ENCODE results near the gene SCGB1A1. TPM values are rescaled to one million over a fixed set of nuclear protein-coding genes. Genes with fewer than 3 reads are reported as not detected.

SCGB1A1 gene
- polyA plus RNA-seq, 1 of the 3 experiments (the other 2 are of a cell fraction), result not detected

- Histone ChIP-seq H3K9me3 (no peaks in the 10 kb centered on the region), H4K20me1 (ENCODE audit: insufficient read depth) (no peaks in the 10 kb centered on the region), H3K4me2 (no peak overlapping the region), H3K27me3 (ENCODE audit: insufficient read depth) (no peaks in the 10 kb centered on the region), H3K4me1 (ENCODE audit: control insufficient read depth in 1 of 2, insufficient read depth in 2 of 2, low read depth in 1 of 2, low read length in 1 of 2) (peaks cover 0 to 5% of the 10 kb centered on the region in 2 experiments; a peak in 1 of 4 replicates), H3K4me3 (ENCODE audit: low read depth in 2 of 2, low read length in 1 of 2) (no peak overlapping the region), H3F3A (replicated peaks; ENCODE audit: insufficient read depth) (no peaks in the 10 kb centered on the region), H3K36me3 (replicated peaks in 1 of 2; ENCODE audit: control insufficient read depth in 1 of 2, insufficient read depth in 2 of 2, low read length in 1 of 2) (no peaks in the 10 kb centered on the region), H3K27ac (ENCODE audit: low read depth in 2 of 2, low read length in 1 of 2) (no peak overlapping the region), H3K79me2 (ENCODE audit: insufficient read depth) (no peaks in the 10 kb centered on the region), H3K9ac (no peak overlapping the region), H3K9me2 (no peaks in the 10 kb centered on the region), H2AFZ (ENCODE audit: low read depth) (no peak overlapping the region)
- ChIA-PET POLR2A (no interaction called here), CTCF (interaction anchor here (1.2 to 8.5 kb wide), 7 partner anchors 8 to 170 kb away, joined by 3 to 195 read pairs (median 5); no protein-coding TSS in a partner anchor)
- TF ChIP-seq YY1 (IDR thresholded peaks at IDR 0.05; ENCODE audit: low read depth) (no peak), EZH2phosphoT487 (IDR thresholded peaks at IDR 0.05; ENCODE audit: borderline replicate concordance, low read depth) (no peak)
- 0% methylated on average over 1 of the region's 5 CpGs for WGBS (ENCODE audit: low lambda C conversion rate)
- DNase-seq, result no peak
These were observed 28.6 kb upstream of the SCGB1A1 start for GRCh38 chr11:62390237-62390636.

- Histone ChIP-seq H4K20me1 (ENCODE audit: insufficient read depth) (no peaks in the 10 kb centered on the region), H3K4me2 (no peak overlapping the region), H3K27ac (ENCODE audit: low read depth in 2 of 2, low read length in 1 of 2) (no peak overlapping the region), H3K27me3 (ENCODE audit: insufficient read depth) (no peaks in the 10 kb centered on the region), H2AFZ (ENCODE audit: low read depth) (no peak overlapping the region), H3K9me3 (no peaks in the 10 kb centered on the region), H3K79me2 (ENCODE audit: insufficient read depth) (no peaks in the 10 kb centered on the region), H3K36me3 (replicated peaks in 1 of 2; ENCODE audit: control insufficient read depth in 1 of 2, insufficient read depth in 2 of 2, low read length in 1 of 2) (no peaks in the 10 kb centered on the region), H3K4me3 (ENCODE audit: low read depth in 2 of 2, low read length in 1 of 2) (no peak overlapping the region), H3K9me2 (no peaks in the 10 kb centered on the region), H3F3A (replicated peaks; ENCODE audit: insufficient read depth) (no peaks in the 10 kb centered on the region), H3K4me1 (ENCODE audit: control insufficient read depth in 1 of 2, insufficient read depth in 2 of 2, low read depth in 1 of 2, low read length in 1 of 2) (peaks cover 0 to 8% of the 10 kb centered on the region in 2 experiments; a peak in 1 of 4 replicates), H3K9ac (no peak overlapping the region)
- ChIA-PET POLR2A (no interaction called here), CTCF (interaction anchor here (1.2 to 8.5 kb wide), 6 partner anchors 8 to 170 kb away, joined by 3 to 195 read pairs (median 6); no protein-coding TSS in a partner anchor)
- TF ChIP-seq, protein P1, sequence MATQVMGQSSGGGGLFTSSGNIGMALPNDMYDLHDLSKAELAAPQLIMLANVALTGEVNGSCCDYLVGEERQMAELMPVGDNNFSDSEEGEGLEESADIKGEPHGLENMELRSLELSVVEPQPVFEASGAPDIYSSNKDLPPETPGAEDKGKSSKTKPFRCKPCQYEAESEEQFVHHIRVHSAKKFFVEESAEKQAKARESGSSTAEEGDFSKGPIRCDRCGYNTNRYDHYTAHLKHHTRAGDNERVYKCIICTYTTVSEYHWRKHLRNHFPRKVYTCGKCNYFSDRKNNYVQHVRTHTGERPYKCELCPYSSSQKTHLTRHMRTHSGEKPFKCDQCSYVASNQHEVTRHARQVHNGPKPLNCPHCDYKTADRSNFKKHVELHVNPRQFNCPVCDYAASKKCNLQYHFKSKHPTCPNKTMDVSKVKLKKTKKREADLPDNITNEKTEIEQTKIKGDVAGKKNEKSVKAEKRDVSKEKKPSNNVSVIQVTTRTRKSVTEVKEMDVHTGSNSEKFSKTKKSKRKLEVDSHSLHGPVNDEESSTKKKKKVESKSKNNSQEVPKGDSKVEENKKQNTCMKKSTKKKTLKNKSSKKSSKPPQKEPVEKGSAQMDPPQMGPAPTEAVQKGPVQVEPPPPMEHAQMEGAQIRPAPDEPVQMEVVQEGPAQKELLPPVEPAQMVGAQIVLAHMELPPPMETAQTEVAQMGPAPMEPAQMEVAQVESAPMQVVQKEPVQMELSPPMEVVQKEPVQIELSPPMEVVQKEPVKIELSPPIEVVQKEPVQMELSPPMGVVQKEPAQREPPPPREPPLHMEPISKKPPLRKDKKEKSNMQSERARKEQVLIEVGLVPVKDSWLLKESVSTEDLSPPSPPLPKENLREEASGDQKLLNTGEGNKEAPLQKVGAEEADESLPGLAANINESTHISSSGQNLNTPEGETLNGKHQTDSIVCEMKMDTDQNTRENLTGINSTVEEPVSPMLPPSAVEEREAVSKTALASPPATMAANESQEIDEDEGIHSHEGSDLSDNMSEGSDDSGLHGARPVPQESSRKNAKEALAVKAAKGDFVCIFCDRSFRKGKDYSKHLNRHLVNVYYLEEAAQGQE (IDR thresholded peaks at IDR 0.05; ENCODE audit: low read depth, low read length), result no peak
- no peak for TF ChIP-seq RAD21 (IDR thresholded peaks at IDR 0.05; ENCODE audit: low read length)
- TF ChIP-seq RCOR1 (IDR thresholded peaks at IDR 0.05; ENCODE audit: low read length), result no peak
- no peak for TF ChIP-seq CTCF (IDR thresholded peaks at IDR 0.05)
- no peak for TF ChIP-seq ZBTB33 (IDR thresholded peaks at IDR 0.05; ENCODE audit: borderline replicate concordance, low read depth)
- TF ChIP-seq RFX5 (IDR thresholded peaks at IDR 0.05; ENCODE audit: low read length), result no peak
- TF ChIP-seq TCF12 (IDR thresholded peaks at IDR 0.05), result no peak
- TF ChIP-seq POLR2AphosphoS5 (IDR thresholded peaks at IDR 0.05; ENCODE audit: low read depth, low read length), result no peak
- no peak for TF ChIP-seq FOXJ3 (CRISPR knock-in tag; IDR thresholded peaks at IDR 0.05)
- no peak for TF ChIP-seq TAF1 (IDR thresholded peaks at IDR 0.05; ENCODE audit: borderline replicate concordance, low read depth, low read length)
- no peak for TF ChIP-seq PBX3 (IDR thresholded peaks at IDR 0.05)
- TF ChIP-seq NRF1 (IDR thresholded peaks at IDR 0.05; ENCODE audit: low read depth, low read length), result no peak
- no peak for TF ChIP-seq EP300 (IDR thresholded peaks at IDR 0.05; ENCODE audit: borderline replicate concordance in 1 of 2, low read depth in 1 of 2, low read length in 1 of 2)
- no peak for TF ChIP-seq MAX (IDR thresholded peaks at IDR 0.05; ENCODE audit: low read depth)
- TF ChIP-seq YY1 (IDR thresholded peaks at IDR 0.05; ENCODE audit: low read depth), result no peak
- no peak for TF ChIP-seq GABPA (IDR thresholded peaks at IDR 0.05; ENCODE audit: low read depth)
- TF ChIP-seq EZH2phosphoT487 (IDR thresholded peaks at IDR 0.05; ENCODE audit: borderline replicate concordance, low read depth), result no peak
- TF ChIP-seq GATA2 (CRISPR knock-in tag; IDR thresholded peaks at IDR 0.05), result no peak
- 82% methylated on average over 1 of the region's 1 CpG for WGBS (ENCODE audit: low lambda C conversion rate)
- no peak for DNase-seq
These were observed 28.1 kb upstream of the SCGB1A1 start for GRCh38 chr11:62390722-62391121.

Data from SK-N-SH (cell line).